MM.1S (cell line): ENCODE measurements around the gene TYW1.
"Not testable (repeated sequence)": the region's sequence is repeated elsewhere in the genome, so short reads cannot be mapped to it uniquely, and the experiment has no call there.

Experiments
- DNase-seq: peaks from one replicate; pipeline ENCODE4 v3.0.0-alpha.2; 2015
- H2AFZ ChIP-seq: fragments of 300-600 bp; sonication (generic); 2 replicates; pipeline ENCODE4 v1.6.0; 2016; ENCODE audit warnings: antibody characterized with exemption, low read length
- H3F3A ChIP-seq: fragments of 300-600 bp; sonication (generic); 2 replicates; pipeline ENCODE4 v1.6.1; 2016; ENCODE audit warnings: mild to moderate bottlenecking, antibody characterized with exemption, low read length, moderate library complexity, mixed read lengths; ENCODE audit not compliant: insufficient read depth
- H3K27ac ChIP-seq: fragments of 300-600 bp; sonication (generic); 2 replicates; pipeline ENCODE4 v1.5.1; 2016; ENCODE audit warnings: mild to moderate bottlenecking, low read length
- H3K27me3 ChIP-seq: fragments of 300-600 bp; sonication (generic); replicated peaks from 2 replicates; pipeline ENCODE4 v1.6.0; 2016; ENCODE audit warnings: low read length; ENCODE audit not compliant: insufficient read depth
- H3K36me3 ChIP-seq: fragments of 300-600 bp; sonication (generic); replicated peaks from 2 replicates; pipeline ENCODE4 v1.6.1; 2016; ENCODE audit warnings: mild to moderate bottlenecking, low read length, mixed read lengths; ENCODE audit not compliant: insufficient read depth
- H3K4me1 ChIP-seq: fragments of 300-600 bp; sonication (generic); 2 replicates; pipeline ENCODE4 v1.6.1; 2016; ENCODE audit warnings: low read length, mixed read lengths
- H3K4me2 ChIP-seq: fragments of 300-600 bp; sonication (generic); 2 replicates; pipeline ENCODE4 v1.6.0; 2016; ENCODE audit warnings: low read depth, low read length
- H3K4me3 ChIP-seq: fragments of 300-600 bp; sonication (generic); 2 replicates; pipeline ENCODE4 v1.5.1; 2016; ENCODE audit warnings: low read length, mixed read lengths
- H3K79me2 ChIP-seq: fragments of 300-600 bp; sonication (generic); 2 replicates; pipeline ENCODE4 v1.6.1; 2016; ENCODE audit warnings: mixed run types, low read length, mixed read lengths
- H3K9ac ChIP-seq: fragments of 300-600 bp; sonication (generic); 2 replicates; pipeline ENCODE4 v1.6.1; 2016; ENCODE audit warnings: low read length, mixed read lengths
- H3K9me2 ChIP-seq: fragments of 300-600 bp; sonication (generic); replicated peaks from 2 replicates; pipeline ENCODE4 v1.6.1; 2016; ENCODE audit warnings: mild to moderate bottlenecking, low read length, mixed read lengths; ENCODE audit not compliant: insufficient read depth
- H3K9me3 ChIP-seq: fragments of 300-600 bp; sonication (generic); replicated peaks from 2 replicates; pipeline ENCODE4 v1.6.1; 2016; ENCODE audit warnings: mild to moderate bottlenecking, low read length, mixed read lengths; ENCODE audit not compliant: insufficient read depth
- H4K20me1 ChIP-seq: fragments of 300-600 bp; sonication (generic); 2 replicates; pipeline ENCODE4 v1.6.1; 2016; ENCODE audit warnings: mild to moderate bottlenecking, low read length, moderate library complexity, mixed read lengths; ENCODE audit not compliant: insufficient read depth
- CTCF ChIP-seq: fragments of 300-600 bp; sonication (generic); IDR thresholded peaks from 2 replicates; pipeline ENCODE4 v1.5.1; 2016; ENCODE audit warnings: antibody characterized with exemption, low read length, mixed read lengths
- EZH2 ChIP-seq: fragments of 300-600 bp; sonication (generic); optimal IDR thresholded peaks from 2 replicates; pipeline ENCODE3; 2017; ENCODE audit warnings: low read depth, mild to moderate bottlenecking, antibody characterized with exemption, low read length, mixed read lengths
- EZH2phosphoT487 ChIP-seq: fragments of 300-600 bp; sonication (generic); IDR thresholded peaks from 2 replicates; pipeline ENCODE4 v1.6.1; 2018; ENCODE audit warnings: antibody characterized with exemption, low read length

Gene TYW1

GRCh38 chr7:67196176-67196575, 199.5 kb downstream of the TYW1 start:
- not testable (repeated sequence) for H3K9me3 ChIP-seq, H3K27me3 ChIP-seq, H3K4me2 ChIP-seq

GRCh38 chr7:67198865-67199526, 202.4 kb downstream of the TYW1 start:
- H3K27me3 ChIP-seq, H2AFZ ChIP-seq, H3K4me2 ChIP-seq, H3K9ac ChIP-seq, H3K9me2 ChIP-seq, H3K4me1 ChIP-seq, H3K4me3 ChIP-seq, H3K9me3 ChIP-seq, H3F3A ChIP-seq, DNase-seq, H3K27ac ChIP-seq, H4K20me1 ChIP-seq, H3K79me2 ChIP-seq, H3K36me3 ChIP-seq: not testable (repeated sequence)

More at GRCh38 chr7:67196176-67196575, 199.5 kb downstream of the TYW1 start:
- DNase-seq, H3K4me3 ChIP-seq, H4K20me1 ChIP-seq, H3K36me3 ChIP-seq, H3K27ac ChIP-seq, H3K79me2 ChIP-seq, H3F3A ChIP-seq, H3K9ac ChIP-seq, H2AFZ ChIP-seq, H3K4me1 ChIP-seq, H3K9me2 ChIP-seq: not testable (repeated sequence)

GRCh38 chr7:67205772-67206171, 209.1 kb downstream of the TYW1 start:
- not testable (repeated sequence) for DNase-seq, H3K27me3 ChIP-seq, H3K27ac ChIP-seq, H3K36me3 ChIP-seq, H3K9me3 ChIP-seq, H2AFZ ChIP-seq, H4K20me1 ChIP-seq, H3K4me1 ChIP-seq, H3F3A ChIP-seq, H3K9me2 ChIP-seq, H3K4me2 ChIP-seq, H3K79me2 ChIP-seq, H3K9ac ChIP-seq, H3K4me3 ChIP-seq

- Histone ChIP-seq H3K4me2 (no peak overlapping the region), H3K9ac (no peak overlapping the region), H3K4me3 (no peak overlapping the region), H3F3A (no peaks in the 10 kb centered on the region), H3K36me3 (no peaks in the 10 kb centered on the region), H3K79me2 (no peaks in the 10 kb centered on the region), H4K20me1 (no peaks in the 10 kb centered on the region), H3K4me1 (no peaks in the 10 kb centered on the region), H3K27ac (no peak overlapping the region), H3K9me2 (no peaks in the 10 kb centered on the region), H3K9me3 (no peaks in the 10 kb centered on the region), H2AFZ (no peak overlapping the region), H3K27me3 (no peaks in the 10 kb centered on the region)
- DNase-seq = no peak
- TF ChIP-seq CTCF (no peak), EZH2 (no peak), EZH2phosphoT487 (no peak)
Observed at GRCh38 chr7:67206452-67206851, 209.8 kb downstream of the TYW1 start.

- not testable (repeated sequence) for H3K36me3 ChIP-seq, DNase-seq, H3K9ac ChIP-seq, H3K27me3 ChIP-seq, H3K9me2 ChIP-seq, H3K4me2 ChIP-seq, H2AFZ ChIP-seq, H3F3A ChIP-seq, H3K9me3 ChIP-seq, H3K79me2 ChIP-seq, H3K27ac ChIP-seq, H3K4me3 ChIP-seq, H4K20me1 ChIP-seq, H3K4me1 ChIP-seq
Observed at GRCh38 chr7:67208656-67209055, 212.0 kb downstream of the TYW1 start.
